Measurements from ENCODE around the gene REEP1.

Gene REEP1

GRCh38 chr2:86323273-86324021 lies 14.0 kb downstream of the REEP1 start:
- TF ChIP-seq FOXA1 (IDR thresholded peaks at IDR 0.05) = no peak
- no peak for TF ChIP-seq PKNOX1 (IDR thresholded peaks at IDR 0.05)
- no peak for TF ChIP-seq LEF1 (IDR thresholded peaks at IDR 0.05; ENCODE audit: borderline replicate concordance)
- no peak for TF ChIP-seq SUZ12 (IDR thresholded peaks at IDR 0.05)
- no peak for TF ChIP-seq ELF4 (IDR thresholded peaks at IDR 0.05)
- no peak for TF ChIP-seq ARNT (IDR thresholded peaks at IDR 0.05)
- no peak for TF ChIP-seq SP1 (IDR thresholded peaks at IDR 0.05)
- TF ChIP-seq BHLHE40 (IDR thresholded peaks at IDR 0.05; ENCODE audit: borderline replicate concordance) = no peak
- ChIA-PET POLR2A (no interaction called here), CTCF (no interaction called here)
- no peak for DNase-seq (ENCODE audit: extremely low spot score)

GRCh38 chr2:86319700-86320580 lies 17.5 kb downstream of the REEP1 start:
- DNase-seq (ENCODE audit: extremely low spot score) = no peak
- POLR2A ChIA-PET = no interaction called here
- CTCF ChIA-PET = no interaction called here
- TF ChIP-seq PKNOX1 (IDR thresholded peaks at IDR 0.05) = no peak
- TF ChIP-seq NFRKB (IDR thresholded peaks at IDR 0.05) = no peak

- CTCF ChIA-PET = no interaction called here
- TF ChIP-seq ARNT (IDR thresholded peaks at IDR 0.05) = no peak
- no peak for TF ChIP-seq NFRKB (IDR thresholded peaks at IDR 0.05)
- no peak for TF ChIP-seq LEF1 (IDR thresholded peaks at IDR 0.05; ENCODE audit: borderline replicate concordance)
- no peak for TF ChIP-seq FOXK2 (IDR thresholded peaks at IDR 0.05)
- no peak for TF ChIP-seq L3MBTL2 (conservative IDR thresholded peaks at IDR 0.05)
- no peak for DNase-seq (ENCODE audit: extremely low spot score)
- POLR2A ChIA-PET = interaction anchor here (0.6 kb wide), 1 partner anchor 79 kb away, joined by 3 read pairs; no protein-coding TSS in a partner anchor
These were observed 22.3 kb downstream of the REEP1 start for GRCh38 chr2:86315084-86315483.

GRCh38 chr2:86314125-86314524 lies 23.3 kb downstream of the REEP1 start:
- DNase-seq (ENCODE audit: extremely low spot score) = no peak
- TF ChIP-seq ZNF384 (IDR thresholded peaks at IDR 0.05) (no peak), TARDBP (IDR thresholded peaks at IDR 0.05) (no peak), FOXA1 (IDR thresholded peaks at IDR 0.05) (no peak), FOXK2 (IDR thresholded peaks at IDR 0.05) (no peak), HDGF (IDR thresholded peaks at IDR 0.05; ENCODE audit: borderline replicate concordance) (no peak), CTBP1 (IDR thresholded peaks at IDR 0.05; ENCODE audit: borderline replicate concordance) (no peak), SP1 (IDR thresholded peaks at IDR 0.05) (no peak), NFRKB (IDR thresholded peaks at IDR 0.05) (no peak), FOXM1 (IDR thresholded peaks at IDR 0.05; ENCODE audit: borderline replicate concordance) (no peak), BHLHE40 (IDR thresholded peaks at IDR 0.05; ENCODE audit: borderline replicate concordance) (no peak)
- POLR2A ChIA-PET = no interaction called here
- CTCF ChIA-PET = no interaction called here

- POLR2A ChIA-PET = no interaction called here
- no peak for DNase-seq (ENCODE audit: extremely low spot score)
- CTCF ChIA-PET = no interaction called here
- TF ChIP-seq NFRKB (IDR thresholded peaks at IDR 0.05) (no peak), HDGF (IDR thresholded peaks at IDR 0.05; ENCODE audit: borderline replicate concordance) (no peak)
These were observed 24.1 kb downstream of the REEP1 start for GRCh38 chr2:86313341-86313740.

GRCh38 chr2:86311879-86312278 lies 25.5 kb downstream of the REEP1 start:
- ChIA-PET CTCF (no interaction called here), POLR2A (no interaction called here)
- DNase-seq (ENCODE audit: extremely low spot score) = no peak
- no peak for TF ChIP-seq TARDBP (IDR thresholded peaks at IDR 0.05)

- TF ChIP-seq TARDBP (IDR thresholded peaks at IDR 0.05) (no peak), PKNOX1 (IDR thresholded peaks at IDR 0.05) (no peak), NFRKB (IDR thresholded peaks at IDR 0.05) (no peak), FOXA1 (IDR thresholded peaks at IDR 0.05) (no peak), HDGF (IDR thresholded peaks at IDR 0.05; ENCODE audit: borderline replicate concordance) (no peak), ARNT (IDR thresholded peaks at IDR 0.05) (no peak), LEF1 (IDR thresholded peaks at IDR 0.05; ENCODE audit: borderline replicate concordance) (no peak), FOXK2 (IDR thresholded peaks at IDR 0.05) (no peak), ZNF384 (IDR thresholded peaks at IDR 0.05) (no peak), L3MBTL2 (conservative IDR thresholded peaks at IDR 0.05) (no peak), BHLHE40 (IDR thresholded peaks at IDR 0.05; ENCODE audit: borderline replicate concordance) (no peak), SP1 (IDR thresholded peaks at IDR 0.05) (no peak), SUZ12 (IDR thresholded peaks at IDR 0.05) (no peak), FOXM1 (IDR thresholded peaks at IDR 0.05; ENCODE audit: borderline replicate concordance) (no peak), CTBP1 (IDR thresholded peaks at IDR 0.05; ENCODE audit: borderline replicate concordance) (no peak), ELF4 (IDR thresholded peaks at IDR 0.05) (no peak)
- ChIA-PET CTCF (no interaction called here), POLR2A (no interaction called here)
- DNase-seq (ENCODE audit: extremely low spot score) = no peak
These were observed 27.5 kb downstream of the REEP1 start for GRCh38 chr2:86309966-86310365.

Measured in HEK293T (cell line).